HEK293T (cell line): ENCODE results near the gene MYO1A.

Experiments
- ARNT ChIP-seq: fragments of 450-650 bp; IDR thresholded peaks from 2 replicates; pipeline ENCODE4 v1.6.1; 2017; ENCODE audit warnings: mild to moderate bottlenecking
- ELF4 ChIP-seq: fragments of 450-650 bp; IDR thresholded peaks from 2 replicates; pipeline ENCODE4 v1.6.1; 2017; ENCODE audit warnings: antibody characterized with exemption
- FOXA1 ChIP-seq: fragments of 450-650 bp; IDR thresholded peaks from 2 replicates; pipeline ENCODE4 v1.6.1; 2016; ENCODE audit warnings: mild to moderate bottlenecking
- FOXK2 ChIP-seq: fragments of 450-650 bp; IDR thresholded peaks from 2 replicates; pipeline ENCODE4 v1.6.1; 2016; ENCODE audit warnings: mild to moderate bottlenecking
- FOXM1 ChIP-seq: fragments of 450-650 bp; IDR thresholded peaks from 2 replicates; pipeline ENCODE4 v1.6.1; 2017; ENCODE audit warnings: mild to moderate bottlenecking, borderline replicate concordance
- HDGF ChIP-seq: fragments of 450-650 bp; IDR thresholded peaks from 2 replicates; pipeline ENCODE4 v1.6.1; 2017; ENCODE audit warnings: antibody characterized with exemption, borderline replicate concordance
- NFRKB ChIP-seq: fragments of 450-650 bp; IDR thresholded peaks from 2 replicates; pipeline ENCODE4 v1.6.1; 2016; ENCODE audit warnings: mild to moderate bottlenecking, moderate library complexity
- SP1 ChIP-seq: fragments of 450-650 bp; IDR thresholded peaks from 2 replicates; pipeline ENCODE4 v1.6.1; 2017
- SUZ12 ChIP-seq: fragments of 450-650 bp; IDR thresholded peaks from 2 replicates; pipeline ENCODE4 v1.6.1; 2016; ENCODE audit warnings: mild to moderate bottlenecking
- TARDBP ChIP-seq: fragments of 450-650 bp; IDR thresholded peaks from 2 replicates; pipeline ENCODE4 v1.6.1; 2016
- ZNF384 ChIP-seq: fragments of 450-650 bp; IDR thresholded peaks from 2 replicates; pipeline ENCODE4 v1.6.1; 2016
- TF ChIP-seq, protein P1 (sequence below): fragments of 450-650 bp; IDR thresholded peaks from 2 replicates; pipeline ENCODE4 v1.6.1; 2016

DNA sequence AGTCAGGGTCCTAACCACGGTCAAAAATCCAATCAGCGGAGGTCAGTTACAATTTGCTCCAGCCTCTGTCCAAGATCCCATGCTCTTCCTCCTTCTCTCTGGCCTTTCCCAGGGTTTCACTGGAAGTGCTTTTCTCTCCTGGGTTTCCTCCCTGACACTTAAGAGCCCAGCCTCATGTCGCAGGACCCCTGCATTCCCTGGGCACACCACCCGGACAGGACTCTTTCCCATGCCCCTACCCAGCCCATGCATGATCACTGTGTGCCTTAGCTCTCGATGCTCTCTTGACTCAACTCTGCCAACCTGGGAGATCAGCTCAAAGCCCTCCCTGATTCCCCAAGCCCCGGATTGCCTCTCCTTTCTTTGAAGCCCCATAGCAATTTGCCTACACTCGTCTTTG lies 18.1 kb downstream of the MYO1A start:
- TF ChIP-seq SP1, result no peak
- TF ChIP-seq FOXM1, result no peak
- TF ChIP-seq SUZ12, result no peak
- TF ChIP-seq, protein P1, sequence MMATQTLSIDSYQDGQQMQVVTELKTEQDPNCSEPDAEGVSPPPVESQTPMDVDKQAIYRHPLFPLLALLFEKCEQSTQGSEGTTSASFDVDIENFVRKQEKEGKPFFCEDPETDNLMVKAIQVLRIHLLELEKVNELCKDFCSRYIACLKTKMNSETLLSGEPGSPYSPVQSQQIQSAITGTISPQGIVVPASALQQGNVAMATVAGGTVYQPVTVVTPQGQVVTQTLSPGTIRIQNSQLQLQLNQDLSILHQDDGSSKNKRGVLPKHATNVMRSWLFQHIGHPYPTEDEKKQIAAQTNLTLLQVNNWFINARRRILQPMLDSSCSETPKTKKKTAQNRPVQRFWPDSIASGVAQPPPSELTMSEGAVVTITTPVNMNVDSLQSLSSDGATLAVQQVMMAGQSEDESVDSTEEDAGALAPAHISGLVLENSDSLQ, result no peak
- TF ChIP-seq ELF4, result no peak
- TF ChIP-seq FOXK2, result no peak
- no peak for TF ChIP-seq ARNT
- no peak for TF ChIP-seq NFRKB
- TF ChIP-seq FOXA1, result no peak
- no peak for TF ChIP-seq HDGF
- no peak for TF ChIP-seq ZNF384
- no peak for TF ChIP-seq TARDBP
